NCI-H2029 treated with DMSO at 0.1 percent for 48 hours (cell line): Measurements from ENCODE around the gene MUC3A.

Source experiments
- DNase-seq: peaks from one replicate; lab custom pipeline; 2025; lab: John Stamatoyannopoulos, UW

Gene MUC3A

GRCh38 chr7:100947792-100948191 is 1.5 kb upstream of the MUC3A start:
- no peak for DNase-seq

- no peak for DNase-seq
Measured at GRCh38 chr7:100949933-100950443, 654 bp downstream of the MUC3A start.

- DNase-seq = no peak
Measured at GRCh38 chr7:100951172-100951571, 1.8 kb downstream of the MUC3A start.

GRCh38 chr7:100951888-100952560 is 2.7 kb downstream of the MUC3A start:
- no peak for DNase-seq

GRCh38 chr7:100952641-100953040 is 3.3 kb downstream of the MUC3A start:
- DNase-seq = no peak

- DNase-seq = no peak
Measured at GRCh38 chr7:100957832-100958421, 8.6 kb downstream of the MUC3A start.

- no peak for DNase-seq
Measured at GRCh38 chr7:100959894-100960293, 10.6 kb downstream of the MUC3A start.

- no peak for DNase-seq
Measured at GRCh38 chr7:100962537-100962936, 13.2 kb downstream of the MUC3A start.

- no peak for DNase-seq
Measured at GRCh38 chr7:100963386-100963785, 14.1 kb downstream of the MUC3A start.

- DNase-seq = no peak
Measured at GRCh38 chr7:100963874-100964273, 14.5 kb downstream of the MUC3A start.

- no peak for DNase-seq
Measured at GRCh38 chr7:100964630-100965029, 15.3 kb downstream of the MUC3A start.

- no peak for DNase-seq
Measured at GRCh38 chr7:100965045-100965722, 15.8 kb downstream of the MUC3A start.

GRCh38 chr7:100965723-100966541 is 16.6 kb downstream of the MUC3A start:
- DNase-seq = no peak

GRCh38 chr7:100966542-100967291 is 17.4 kb downstream of the MUC3A start:
- DNase-seq = no peak

GRCh38 chr7:100967292-100967863 is 18.0 kb downstream of the MUC3A start:
- no peak for DNase-seq

- no peak for DNase-seq
Measured at GRCh38 chr7:100968031-100968430, 18.7 kb downstream of the MUC3A start.

GRCh38 chr7:100968650-100969049 is 19.3 kb downstream of the MUC3A start:
- no peak for DNase-seq

- no peak for DNase-seq
Measured at GRCh38 chr7:100969066-100969615, 19.8 kb downstream of the MUC3A start, which contains the start of gene MUC12. Gene MUC12 (plus strand): TSS chr7:100969565. CDS start chr7:100969623, 58 bp downstream.

GRCh38 chr7:100971111-100972001 is 22.0 kb downstream of the MUC3A start:
- no peak for DNase-seq

GRCh38 chr7:100972002-100972347 is 22.6 kb downstream of the MUC3A start:
- no peak for DNase-seq
